Esophagus (tissue), 2 donors: Measurements from ENCODE around the gene CFAP90. TPM values are rescaled to one million over a fixed set of nuclear protein-coding genes. Genes with fewer than 3 reads are reported as not detected.

Experiments used
- H3K27ac ChIP-seq, 2 donors: one replicate each; pipeline ENCODE4 v1.5.1; 2013; ENCODE audit warnings: low read depth in 2 of 2, mild to moderate bottlenecking in 2 of 2, inconsistent platforms in 1 of 2, low read length in 1 of 2, moderate library complexity in 1 of 2
- H3K27me3 ChIP-seq, 2 donors: one replicate each; pipeline ENCODE4 v1.6.1; 2013; ENCODE audit warnings: low read length in 2 of 2, control low read depth in 1 of 2, mild to moderate bottlenecking in 1 of 2; ENCODE audit not compliant: insufficient read depth in 2 of 2, control insufficient read depth in 1 of 2
- H3K36me3 ChIP-seq, 2 donors: one replicate each; pipeline ENCODE4 v1.6.1; 2013; ENCODE audit warnings: low read length in 1 of 2; ENCODE audit not compliant: control insufficient read depth in 2 of 2, insufficient read depth in 2 of 2
- H3K4me1 ChIP-seq, 2 donors: one replicate each; pipeline ENCODE4 v1.6.1; 2013; ENCODE audit warnings: low read length in 1 of 2; ENCODE audit not compliant: control insufficient read depth in 2 of 2, insufficient read depth in 2 of 2
- H3K4me3 ChIP-seq, 2 donors: one replicate each; pipeline ENCODE4 v1.5.1; 2013; ENCODE audit warnings: low read length in 2 of 2, mild to moderate bottlenecking in 2 of 2, low read depth in 1 of 2, moderate library complexity in 1 of 2
- H3K9me3 ChIP-seq, 2 donors: one replicate each; pipeline ENCODE4 v1.6.1; 2013; ENCODE audit warnings: mild to moderate bottlenecking in 2 of 2, low read depth in 1 of 2, low read length in 1 of 2, moderate library complexity in 1 of 2; ENCODE audit not compliant: control insufficient read depth in 2 of 2, insufficient read depth in 1 of 2
- WGBS, 2 donors: extraction: QIAGEN DNeasy Blood & Tissue Kit; methylation state at CpG; one replicate each; pipeline ENCODE4 v1.1.7; 2013; 5-methylcytosine and 5-hydroxymethylcytosine counted together
- polyA plus RNA-seq, 2 donors: library from polyadenylated mRNA; stranded (reverse); fragments of 200-250 nt; gene quantifications; one replicate each; pipeline ENCODE4 v1.2.3, GENCODE V29; 2013
- donor health status: healthy with polysubstance abuse.
- donor health status: Bipolar disorder and iron deficiency.

The CFAP90 gene
- polyA plus RNA-seq, 2 donors = 0.06 TPM; not detected in 1

DNA sequence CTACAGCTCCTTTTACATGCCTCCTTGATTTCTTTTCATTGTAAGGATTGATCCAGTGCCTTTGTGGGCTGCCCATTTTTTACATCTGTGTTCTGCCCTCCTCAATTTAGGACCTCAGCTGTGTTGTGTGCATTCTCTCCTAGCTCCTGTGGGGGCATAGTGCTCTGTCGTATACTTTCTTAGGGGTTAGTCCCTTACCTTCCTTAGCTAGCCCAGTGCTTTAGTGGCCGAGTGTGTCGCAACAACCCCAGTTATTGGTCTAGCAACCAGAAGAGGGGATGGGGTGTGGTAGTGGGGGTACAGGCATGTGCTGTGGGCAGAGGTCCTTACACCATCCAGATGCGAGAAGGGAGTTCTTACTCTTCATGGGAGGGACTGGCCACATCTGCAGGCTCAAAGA is 30.2 kb upstream of the CFAP90 start:
- no peaks in the 10 kb centered on the region for H3K27me3 ChIP-seq
- peaks cover 25 to 29% of the 10 kb centered on the region in 2 donors for H3K36me3 ChIP-seq
- no peaks in the 10 kb centered on the region for H3K9me3 ChIP-seq

DNA sequence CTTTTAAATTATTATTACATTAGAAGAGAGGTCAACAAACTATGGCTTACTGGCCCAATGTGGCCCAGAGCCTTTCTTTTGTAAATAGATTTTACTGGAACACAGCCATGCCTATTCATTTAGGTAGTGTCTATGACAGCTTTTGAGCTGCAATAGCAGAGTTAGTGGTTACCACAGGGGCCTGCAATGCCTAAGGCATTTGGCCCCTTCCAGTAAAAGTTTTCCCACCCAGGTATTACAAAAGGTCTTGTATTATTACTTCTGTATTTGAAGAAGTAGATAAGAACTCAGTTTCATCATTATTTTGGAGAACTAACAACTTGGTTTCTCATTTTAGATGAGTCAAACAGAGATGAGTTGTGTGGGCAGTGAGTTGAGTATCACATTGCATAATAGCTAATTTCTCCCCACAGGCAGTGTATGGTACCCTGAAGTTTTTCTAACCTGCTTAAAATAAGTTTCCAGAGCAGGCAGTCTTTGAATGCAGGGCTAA is 27.5 kb upstream of the CFAP90 start:
- Histone ChIP-seq H3K4me1 (no peaks in the 10 kb centered on the region), H3K9me3 (no peaks in the 10 kb centered on the region), H3K36me3 (peaks cover 19 to 27% of the 10 kb centered on the region in 2 donors), H3K27ac (no peak overlapping the region), H3K4me3 (no peak overlapping the region), H3K27me3 (no peaks in the 10 kb centered on the region)

More for the DNA sequence above, 30.2 kb upstream of the CFAP90 start:
- H3K4me3 ChIP-seq = no peak overlapping the region
- 91 to 96% methylated on average over 4 of the region's 4 CpGs for WGBS, 2 donors
- H3K4me1 ChIP-seq = no peaks in the 10 kb centered on the region
- no peak overlapping the region for H3K27ac ChIP-seq

- WGBS, 2 donors = 72 to 80% methylated on average over 9 of the region's 9 CpGs
- no peak overlapping the region for H3K4me3 ChIP-seq
- H3K4me1 ChIP-seq = no peaks in the 10 kb centered on the region
- no peak overlapping the region for H3K27ac ChIP-seq
- no peaks in the 10 kb centered on the region for H3K27me3 ChIP-seq
- H3K9me3 ChIP-seq = no peaks in the 10 kb centered on the region
- peaks cover 19 to 22% of the 10 kb centered on the region in 2 donors for H3K36me3 ChIP-seq
Observed at GRCh38 chr5:7877851-7878250, 26.9 kb upstream of the CFAP90 start.

DNA sequence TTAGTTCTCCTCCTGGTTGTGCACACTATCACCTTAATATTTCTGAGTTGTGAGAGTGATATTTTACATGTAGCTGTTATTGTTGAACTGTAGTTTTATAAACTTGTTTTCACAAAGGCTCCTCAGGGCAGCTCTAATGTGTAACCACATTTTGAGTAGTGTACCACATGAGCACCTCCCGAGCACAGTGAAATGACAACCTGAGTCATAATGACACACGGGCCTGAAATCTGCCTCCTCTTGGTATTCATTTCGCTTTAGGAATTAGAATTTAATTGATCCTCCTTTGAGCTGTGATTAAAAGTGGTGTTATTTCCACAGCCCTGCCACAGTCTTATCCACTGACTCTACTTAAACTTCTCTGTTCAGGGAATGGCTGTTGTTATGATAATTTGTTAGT is 25.9 kb upstream of the CFAP90 start:
- H3K36me3 ChIP-seq = peaks cover 18 to 19% of the 10 kb centered on the region in 2 donors
- WGBS, 2 donors = 74 to 76% methylated on average over 3 of the region's 3 CpGs

DNA sequence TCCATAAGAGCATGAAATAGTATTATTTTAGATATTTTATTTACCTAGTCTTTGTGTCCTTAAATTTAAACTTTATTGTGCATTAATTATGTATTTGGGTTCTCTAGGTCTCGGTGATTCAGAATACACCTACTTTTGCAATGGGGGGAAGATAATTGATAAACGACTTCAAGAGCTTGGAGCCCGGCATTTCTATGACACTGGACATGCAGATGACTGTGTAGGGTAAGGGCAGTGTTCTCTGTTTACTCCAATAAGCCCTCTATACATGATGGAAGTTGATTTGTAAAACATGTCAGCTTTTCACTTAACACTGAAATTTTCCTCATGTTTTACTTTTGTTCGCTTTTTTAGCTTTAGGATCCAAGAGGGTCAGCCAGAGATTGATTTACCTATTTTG is 24.2 kb upstream of the CFAP90 start:
- peaks cover 7 to 10% of the 10 kb centered on the region in 2 donors for H3K36me3 ChIP-seq

More for the DNA sequence above, 25.9 kb upstream of the CFAP90 start:
- no peaks in the 10 kb centered on the region for H3K9me3 ChIP-seq
- no peak overlapping the region for H3K27ac ChIP-seq
- no peaks in the 10 kb centered on the region for H3K4me1 ChIP-seq
- no peak overlapping the region for H3K4me3 ChIP-seq
- no peaks in the 10 kb centered on the region for H3K27me3 ChIP-seq

DNA sequence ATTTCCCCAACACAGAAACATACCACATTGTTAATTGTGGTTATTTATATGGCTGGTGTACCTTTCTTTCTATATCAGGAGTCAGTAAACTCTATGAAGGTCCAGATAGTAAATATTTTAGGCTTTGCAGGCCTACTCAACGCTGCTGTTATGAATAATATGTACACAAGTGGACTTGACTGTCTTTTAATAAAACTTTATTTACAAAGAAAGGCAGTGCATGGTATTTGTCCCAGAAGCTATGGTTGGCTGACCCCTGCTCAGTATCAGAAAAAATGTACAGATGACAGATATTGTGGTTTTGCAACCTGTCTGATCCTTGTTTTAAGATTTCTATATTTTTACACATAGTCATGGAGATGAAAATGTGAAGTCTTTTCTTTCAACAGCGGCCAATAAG is 23.7 kb upstream of the CFAP90 start:
- peaks cover 6 to 7% of the 10 kb centered on the region in 2 donors for H3K36me3 ChIP-seq
- no peak overlapping the region for H3K4me3 ChIP-seq
- H3K4me1 ChIP-seq = no peaks in the 10 kb centered on the region
- no peak overlapping the region for H3K27ac ChIP-seq
- no peaks in the 10 kb centered on the region for H3K9me3 ChIP-seq
- no peaks in the 10 kb centered on the region for H3K27me3 ChIP-seq
- WGBS, 2 donors = 98 to 99% methylated on average over 2 of the region's 2 CpGs

More for the DNA sequence above, 24.2 kb upstream of the CFAP90 start:
- Histone ChIP-seq H3K27ac (no peak overlapping the region), H3K4me3 (no peak overlapping the region), H3K9me3 (no peaks in the 10 kb centered on the region), H3K27me3 (no peaks in the 10 kb centered on the region), H3K4me1 (no peaks in the 10 kb centered on the region)
- WGBS, 2 donors = 94 to 98% methylated on average over 4 of the region's 4 CpGs

DNA sequence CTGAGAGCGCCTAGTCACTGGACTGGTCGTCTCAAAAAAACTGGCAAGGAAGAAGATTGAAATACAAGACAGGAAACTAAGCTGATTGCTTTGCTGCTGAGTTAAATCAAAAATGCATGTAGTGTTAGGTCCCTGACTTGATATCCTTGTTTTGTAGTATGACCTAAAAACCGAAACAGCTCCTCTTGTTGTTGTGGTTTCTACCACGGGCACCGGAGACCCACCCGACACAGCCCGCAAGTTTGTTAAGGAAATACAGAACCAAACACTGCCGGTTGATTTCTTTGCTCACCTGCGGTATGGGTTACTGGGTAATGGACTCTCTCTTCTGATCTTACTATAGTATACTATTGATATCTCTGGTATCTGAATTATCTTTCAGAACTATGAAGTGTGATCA is 22.3 kb upstream of the CFAP90 start:
- H3K36me3 ChIP-seq = peaks cover 0 to 7% of the 10 kb centered on the region in 2 donors
- no peaks in the 10 kb centered on the region for H3K9me3 ChIP-seq
- no peak overlapping the region for H3K27ac ChIP-seq
- H3K4me3 ChIP-seq = no peak overlapping the region
- H3K4me1 ChIP-seq = no peaks in the 10 kb centered on the region
- 78 to 84% methylated on average over 9 of the region's 9 CpGs for WGBS, 2 donors
- no peaks in the 10 kb centered on the region for H3K27me3 ChIP-seq

- no peak overlapping the region for H3K4me3 ChIP-seq
- 72 to 73% methylated on average over 4 of the region's 4 CpGs for WGBS, 2 donors
Observed at GRCh38 chr5:7872517-7873130, 21.7 kb upstream of the CFAP90 start.

GRCh38 chr5:7871653-7872052 is 20.7 kb upstream of the CFAP90 start:
- WGBS, 2 donors = 68 to 80% methylated on average over 2 of the region's 2 CpGs
- H3K27ac ChIP-seq = no peak overlapping the region

More at GRCh38 chr5:7872517-7873130, 21.7 kb upstream of the CFAP90 start:
- H3K27me3 ChIP-seq = no peaks in the 10 kb centered on the region
- H3K36me3 ChIP-seq = peaks cover 0 to 4% of the 10 kb centered on the region in 2 donors
- H3K9me3 ChIP-seq = no peaks in the 10 kb centered on the region
- peaks cover 0 to 2% of the 10 kb centered on the region in 2 donors for H3K4me1 ChIP-seq
- no peak overlapping the region for H3K27ac ChIP-seq

More at GRCh38 chr5:7871653-7872052, 20.7 kb upstream of the CFAP90 start:
- Histone ChIP-seq H3K9me3 (no peaks in the 10 kb centered on the region), H3K36me3 (peaks cover 0 to 4% of the 10 kb centered on the region in 2 donors), H3K27me3 (no peaks in the 10 kb centered on the region), H3K4me3 (no peak overlapping the region), H3K4me1 (peaks cover 0 to 2% of the 10 kb centered on the region in 2 donors)
